HG02943 (cell line): ENCODE measurements around the gene OR6C70.

Experiments used
- ATAC-seq: cut with Tn5 transposase; IDR thresholded peaks from one replicate; pipeline ENCODE4 v1.9.1; 2021; ENCODE audit warnings: mild to moderate bottlenecking, low read depth, moderate library complexity; ENCODE audit not compliant: unreplicated experiment

Gene OR6C70

GRCh38 chr12:55420307-55420962, 49.5 kb downstream of the OR6C70 start:
- no peak for ATAC-seq
